H1 (cell line): ENCODE measurements around the gene TUBA4B. TPM values are rescaled to one million over a fixed set of nuclear protein-coding genes. Genes with fewer than 3 reads are reported as not detected.

ENCODE experiments used
- CBX5 ChIP-seq: fragments of 300-800, 300-1000 bp; sonication (generic); IDR thresholded peaks from 2 replicates; pipeline ENCODE4 v1.7.1; 2016; ENCODE audit warnings: antibody characterized with exemption, low read length, low read depth
- CREB1 ChIP-seq: IDR thresholded peaks from 2 replicates; pipeline ENCODE4 v1.6.1; 2012; ENCODE audit warnings: inconsistent platforms
- KDM4A ChIP-seq: IDR thresholded peaks from one replicate; pipeline ENCODE4 v1.7.1; 2012; ENCODE audit warnings: low read depth, mild to moderate bottlenecking, moderate library complexity, low read length, inconsistent platforms; ENCODE audit not compliant: severe bottlenecking
- KDM5A ChIP-seq: fragments of 200-600 bp; IDR thresholded peaks from 2 replicates; pipeline ENCODE4 v1.7.1; 2012; ENCODE audit warnings: mild to moderate bottlenecking, low read length, inconsistent platforms, mixed read lengths
- SP4 ChIP-seq: IDR thresholded peaks from 2 replicates; pipeline ENCODE4 v1.6.1; 2012; ENCODE audit warnings: low read length, inconsistent platforms
- polyA plus RNA-seq, 7 experiments: library from polyadenylated mRNA; depleted of rRNA in 3 of 7; stranded (reverse) in 5 of 7; unstranded in 2 of 7; fragments of >200 nt in 5 of 7; fragments of 200-250 nt in 2 of 7; gene quantifications; 1 replicate in 5 of 7; 2 replicates in 1 of 7; 4 replicates in 1 of 7; pipeline versions ENCODE4 v1.2.1 to v1.2.3, GENCODE V29; 2011 to 2013; ENCODE audit warnings: missing spikeins in 2 of 7, mixed read lengths in 2 of 7
- total RNA-seq: library from RNA; stranded (reverse); fragmentation: NEBNext Ultra II Directional; extraction: Animal tissue kit (Norgen Biotek cat#: 25700); gene quantifications from 2 replicates; pipeline ENCODE4 v1.2.1, GENCODE V29; 2021
- TF ChIP-seq, protein P1 (sequence below): fragments of 300-600 bp; sonication (generic); IDR thresholded peaks from 2 replicates; pipeline ENCODE4 v1.7.1; 2012; ENCODE audit warnings: low read length, moderate library complexity, mild to moderate bottlenecking, inconsistent platforms; ENCODE audit not compliant: insufficient replicate concordance

Gene TUBA4B
- total and polyA plus RNA-seq, 2 of the 8 experiments (the other 6 are each of a cell fraction or from before 2014, with no cell fraction given) = 0.08 to 0.24 TPM

DNA sequence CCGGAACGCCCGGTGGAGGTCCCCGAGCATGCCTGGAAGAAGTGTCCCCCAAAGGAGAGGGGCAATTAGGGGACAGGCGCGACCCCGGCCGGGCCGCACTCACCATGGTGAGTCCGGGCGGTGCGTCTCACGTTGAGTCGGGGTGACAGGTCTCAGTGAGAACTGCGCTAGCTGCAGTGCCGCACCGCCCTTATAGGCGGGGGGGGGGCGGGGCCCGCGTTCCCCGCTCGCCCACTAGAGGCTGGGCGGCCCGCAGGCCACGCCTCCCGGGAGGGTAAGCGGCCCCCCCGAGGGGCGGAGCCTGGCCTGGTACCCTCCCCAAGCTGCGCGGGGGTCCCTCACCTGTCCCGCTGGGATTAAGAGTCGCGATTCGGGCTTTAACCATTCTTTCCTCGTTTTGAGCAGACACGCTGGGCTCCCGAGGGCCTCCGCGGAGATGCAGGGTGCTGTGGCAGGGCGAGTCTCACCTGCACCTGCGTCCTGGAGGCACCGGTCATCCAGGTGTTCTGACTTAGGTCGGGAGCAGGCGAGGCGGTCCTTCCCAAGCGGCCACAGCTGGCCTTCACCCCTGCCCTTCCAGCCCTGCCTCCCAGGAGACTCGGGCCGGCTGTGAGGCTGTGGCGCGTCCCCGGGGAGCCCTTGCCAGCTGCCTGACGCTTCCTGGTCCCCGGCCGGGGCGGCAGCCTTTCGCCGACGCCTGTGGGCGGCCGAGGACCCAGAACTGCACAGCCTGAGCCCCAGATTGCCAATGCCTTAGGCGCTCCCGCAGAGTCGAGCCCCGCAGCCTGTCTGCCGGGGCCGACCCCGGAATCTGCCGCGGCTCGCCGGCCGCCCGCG lies 928 bp downstream of the TUBA4B start, which contains the start of gene TUBA4A (continued):
- TF ChIP-seq, protein P1, sequence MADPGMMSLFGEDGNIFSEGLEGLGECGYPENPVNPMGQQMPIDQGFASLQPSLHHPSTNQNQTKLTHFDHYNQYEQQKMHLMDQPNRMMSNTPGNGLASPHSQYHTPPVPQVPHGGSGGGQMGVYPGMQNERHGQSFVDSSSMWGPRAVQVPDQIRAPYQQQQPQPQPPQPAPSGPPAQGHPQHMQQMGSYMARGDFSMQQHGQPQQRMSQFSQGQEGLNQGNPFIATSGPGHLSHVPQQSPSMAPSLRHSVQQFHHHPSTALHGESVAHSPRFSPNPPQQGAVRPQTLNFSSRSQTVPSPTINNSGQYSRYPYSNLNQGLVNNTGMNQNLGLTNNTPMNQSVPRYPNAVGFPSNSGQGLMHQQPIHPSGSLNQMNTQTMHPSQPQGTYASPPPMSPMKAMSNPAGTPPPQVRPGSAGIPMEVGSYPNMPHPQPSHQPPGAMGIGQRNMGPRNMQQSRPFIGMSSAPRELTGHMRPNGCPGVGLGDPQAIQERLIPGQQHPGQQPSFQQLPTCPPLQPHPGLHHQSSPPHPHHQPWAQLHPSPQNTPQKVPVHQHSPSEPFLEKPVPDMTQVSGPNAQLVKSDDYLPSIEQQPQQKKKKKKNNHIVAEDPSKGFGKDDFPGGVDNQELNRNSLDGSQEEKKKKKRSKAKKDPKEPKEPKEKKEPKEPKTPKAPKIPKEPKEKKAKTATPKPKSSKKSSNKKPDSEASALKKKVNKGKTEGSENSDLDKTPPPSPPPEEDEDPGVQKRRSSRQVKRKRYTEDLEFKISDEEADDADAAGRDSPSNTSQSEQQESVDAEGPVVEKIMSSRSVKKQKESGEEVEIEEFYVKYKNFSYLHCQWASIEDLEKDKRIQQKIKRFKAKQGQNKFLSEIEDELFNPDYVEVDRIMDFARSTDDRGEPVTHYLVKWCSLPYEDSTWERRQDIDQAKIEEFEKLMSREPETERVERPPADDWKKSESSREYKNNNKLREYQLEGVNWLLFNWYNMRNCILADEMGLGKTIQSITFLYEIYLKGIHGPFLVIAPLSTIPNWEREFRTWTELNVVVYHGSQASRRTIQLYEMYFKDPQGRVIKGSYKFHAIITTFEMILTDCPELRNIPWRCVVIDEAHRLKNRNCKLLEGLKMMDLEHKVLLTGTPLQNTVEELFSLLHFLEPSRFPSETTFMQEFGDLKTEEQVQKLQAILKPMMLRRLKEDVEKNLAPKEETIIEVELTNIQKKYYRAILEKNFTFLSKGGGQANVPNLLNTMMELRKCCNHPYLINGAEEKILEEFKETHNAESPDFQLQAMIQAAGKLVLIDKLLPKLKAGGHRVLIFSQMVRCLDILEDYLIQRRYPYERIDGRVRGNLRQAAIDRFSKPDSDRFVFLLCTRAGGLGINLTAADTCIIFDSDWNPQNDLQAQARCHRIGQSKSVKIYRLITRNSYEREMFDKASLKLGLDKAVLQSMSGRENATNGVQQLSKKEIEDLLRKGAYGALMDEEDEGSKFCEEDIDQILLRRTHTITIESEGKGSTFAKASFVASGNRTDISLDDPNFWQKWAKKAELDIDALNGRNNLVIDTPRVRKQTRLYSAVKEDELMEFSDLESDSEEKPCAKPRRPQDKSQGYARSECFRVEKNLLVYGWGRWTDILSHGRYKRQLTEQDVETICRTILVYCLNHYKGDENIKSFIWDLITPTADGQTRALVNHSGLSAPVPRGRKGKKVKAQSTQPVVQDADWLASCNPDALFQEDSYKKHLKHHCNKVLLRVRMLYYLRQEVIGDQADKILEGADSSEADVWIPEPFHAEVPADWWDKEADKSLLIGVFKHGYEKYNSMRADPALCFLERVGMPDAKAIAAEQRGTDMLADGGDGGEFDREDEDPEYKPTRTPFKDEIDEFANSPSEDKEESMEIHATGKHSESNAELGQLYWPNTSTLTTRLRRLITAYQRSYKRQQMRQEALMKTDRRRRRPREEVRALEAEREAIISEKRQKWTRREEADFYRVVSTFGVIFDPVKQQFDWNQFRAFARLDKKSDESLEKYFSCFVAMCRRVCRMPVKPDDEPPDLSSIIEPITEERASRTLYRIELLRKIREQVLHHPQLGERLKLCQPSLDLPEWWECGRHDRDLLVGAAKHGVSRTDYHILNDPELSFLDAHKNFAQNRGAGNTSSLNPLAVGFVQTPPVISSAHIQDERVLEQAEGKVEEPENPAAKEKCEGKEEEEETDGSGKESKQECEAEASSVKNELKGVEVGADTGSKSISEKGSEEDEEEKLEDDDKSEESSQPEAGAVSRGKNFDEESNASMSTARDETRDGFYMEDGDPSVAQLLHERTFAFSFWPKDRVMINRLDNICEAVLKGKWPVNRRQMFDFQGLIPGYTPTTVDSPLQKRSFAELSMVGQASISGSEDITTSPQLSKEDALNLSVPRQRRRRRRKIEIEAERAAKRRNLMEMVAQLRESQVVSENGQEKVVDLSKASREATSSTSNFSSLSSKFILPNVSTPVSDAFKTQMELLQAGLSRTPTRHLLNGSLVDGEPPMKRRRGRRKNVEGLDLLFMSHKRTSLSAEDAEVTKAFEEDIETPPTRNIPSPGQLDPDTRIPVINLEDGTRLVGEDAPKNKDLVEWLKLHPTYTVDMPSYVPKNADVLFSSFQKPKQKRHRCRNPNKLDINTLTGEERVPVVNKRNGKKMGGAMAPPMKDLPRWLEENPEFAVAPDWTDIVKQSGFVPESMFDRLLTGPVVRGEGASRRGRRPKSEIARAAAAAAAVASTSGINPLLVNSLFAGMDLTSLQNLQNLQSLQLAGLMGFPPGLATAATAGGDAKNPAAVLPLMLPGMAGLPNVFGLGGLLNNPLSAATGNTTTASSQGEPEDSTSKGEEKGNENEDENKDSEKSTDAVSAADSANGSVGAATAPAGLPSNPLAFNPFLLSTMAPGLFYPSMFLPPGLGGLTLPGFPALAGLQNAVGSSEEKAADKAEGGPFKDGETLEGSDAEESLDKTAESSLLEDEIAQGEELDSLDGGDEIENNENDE = no peak
- TF ChIP-seq KDM4A (peak; percentile 55), SP4 (peak; percentile 79), KDM5A (no peak), CBX5 (no peak), CREB1 (no peak)
